ACHN (cell line): ENCODE data around the gene SERP2.
A peak's percentile ranks its signal among the peaks of the same experiment; 100 is the strongest.

ENCODE experiments used
- DNase-seq: peaks from one replicate; pipeline ENCODE4 v3.0.0-alpha.2; 2015
- in situ Hi-C: cut with HindIII; loops from 2 replicates; pipeline ENCODE4 v1.10.0; 2017; ENCODE audit warnings: low sequenced_read_pairs, low pct_ligation_motif_present, low pct_unique_long_range_greater_than_20kb

The SERP2 gene

DNA sequence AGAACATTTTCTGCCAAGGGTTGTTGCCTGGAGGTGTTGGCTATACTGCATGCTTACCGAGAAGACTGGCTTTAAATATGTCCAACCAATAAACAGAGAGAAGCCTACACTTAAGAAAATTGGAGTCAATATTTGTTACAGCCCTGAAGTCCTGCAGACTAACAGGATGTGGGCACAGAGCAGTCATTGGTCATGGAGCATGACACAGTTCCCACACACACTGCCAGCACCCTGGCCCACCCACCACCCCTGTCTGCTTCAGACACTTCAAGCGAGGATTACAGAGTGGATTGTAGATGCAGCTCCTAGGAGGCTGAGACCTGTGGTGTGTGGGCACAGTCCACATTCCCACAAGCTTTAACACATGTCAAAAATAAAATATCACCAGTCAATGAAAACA is 21.0 kb upstream of the SERP2 start:
- DNase-seq = no peak
- in situ Hi-C loops = no loop called here

DNA sequence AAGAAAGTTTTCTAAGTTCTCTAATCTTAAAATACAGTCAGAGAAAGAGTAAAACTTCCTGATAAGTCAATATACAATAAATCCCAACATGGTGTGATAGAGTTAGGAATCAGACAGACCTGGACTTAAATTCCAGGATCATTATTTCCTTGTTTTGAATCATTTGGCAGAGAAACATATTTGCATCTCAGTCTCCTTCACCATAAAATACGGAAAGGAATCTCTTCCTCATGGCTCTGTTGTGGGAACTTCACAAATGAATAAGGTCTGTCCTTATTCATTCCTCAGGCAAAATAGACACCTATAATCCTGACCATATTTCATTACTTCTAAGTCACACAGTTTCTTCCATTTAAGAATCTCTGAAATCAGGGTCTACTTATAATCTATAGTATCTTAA is 19.3 kb upstream of the SERP2 start:
- in situ Hi-C loops = no loop called here

DNA sequence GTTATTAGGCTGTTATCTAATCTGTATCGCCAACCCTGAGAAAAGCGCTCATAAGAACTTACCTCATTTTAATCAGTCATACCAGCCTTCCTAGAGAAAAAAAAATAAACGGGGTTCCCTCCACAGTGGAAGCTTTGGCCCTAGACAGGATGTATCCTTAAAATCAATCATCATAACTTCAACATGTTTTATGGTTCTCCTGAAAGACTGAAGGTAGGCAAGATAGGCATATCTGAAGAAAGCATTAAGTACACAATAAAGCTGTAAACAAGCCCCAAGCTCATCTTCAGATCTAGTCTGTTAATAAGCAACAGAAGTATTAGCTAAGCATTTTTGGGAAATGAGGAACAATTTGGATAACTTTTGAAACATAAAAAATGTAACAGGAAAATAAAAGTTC is 18.7 kb upstream of the SERP2 start:
- in situ Hi-C loops = no loop called here
- DNase-seq = no peak

More for the DNA sequence above, 19.3 kb upstream of the SERP2 start:
- no peak for DNase-seq

DNA sequence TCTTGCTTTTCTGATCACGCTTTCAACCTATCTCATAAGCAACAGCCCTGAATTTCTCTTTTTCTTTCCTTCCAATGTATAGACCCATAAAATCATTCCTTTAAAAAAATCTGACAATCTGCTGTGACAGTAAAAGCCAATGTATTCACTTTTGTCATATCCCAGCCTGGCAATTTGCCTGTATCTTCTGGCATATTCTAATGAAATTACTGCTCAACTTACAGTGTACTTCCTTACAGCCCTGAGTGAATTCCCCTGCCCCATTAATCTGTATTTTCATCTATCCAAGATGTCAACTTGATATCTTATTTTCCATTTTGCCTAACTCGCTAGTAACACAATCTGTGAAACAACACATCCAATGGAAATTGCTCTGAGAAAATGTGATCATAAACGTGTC is 18.0 kb upstream of the SERP2 start:
- in situ Hi-C loops = no loop called here
- DNase-seq = no peak

DNA sequence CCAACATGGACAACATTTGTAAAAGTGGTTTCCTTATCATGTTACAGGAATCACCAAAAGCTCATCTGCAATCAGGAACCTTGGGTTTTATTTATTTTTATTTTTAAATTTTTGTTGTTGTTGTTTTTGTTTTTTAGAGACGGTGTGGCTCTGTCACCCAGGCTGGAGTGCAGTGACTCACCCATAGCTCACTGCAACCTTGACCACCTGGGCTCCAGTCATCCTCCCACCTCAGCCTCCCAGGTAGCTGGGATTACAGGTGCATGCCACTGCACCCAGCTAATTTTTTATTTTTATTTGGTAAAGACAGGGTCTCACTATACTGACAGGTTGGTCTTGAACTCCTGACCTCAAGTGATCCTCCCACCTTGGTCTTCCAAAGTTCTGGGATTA is 13.6 kb upstream of the SERP2 start:
- no peak for DNase-seq
- in situ Hi-C loops = no loop called here

DNA sequence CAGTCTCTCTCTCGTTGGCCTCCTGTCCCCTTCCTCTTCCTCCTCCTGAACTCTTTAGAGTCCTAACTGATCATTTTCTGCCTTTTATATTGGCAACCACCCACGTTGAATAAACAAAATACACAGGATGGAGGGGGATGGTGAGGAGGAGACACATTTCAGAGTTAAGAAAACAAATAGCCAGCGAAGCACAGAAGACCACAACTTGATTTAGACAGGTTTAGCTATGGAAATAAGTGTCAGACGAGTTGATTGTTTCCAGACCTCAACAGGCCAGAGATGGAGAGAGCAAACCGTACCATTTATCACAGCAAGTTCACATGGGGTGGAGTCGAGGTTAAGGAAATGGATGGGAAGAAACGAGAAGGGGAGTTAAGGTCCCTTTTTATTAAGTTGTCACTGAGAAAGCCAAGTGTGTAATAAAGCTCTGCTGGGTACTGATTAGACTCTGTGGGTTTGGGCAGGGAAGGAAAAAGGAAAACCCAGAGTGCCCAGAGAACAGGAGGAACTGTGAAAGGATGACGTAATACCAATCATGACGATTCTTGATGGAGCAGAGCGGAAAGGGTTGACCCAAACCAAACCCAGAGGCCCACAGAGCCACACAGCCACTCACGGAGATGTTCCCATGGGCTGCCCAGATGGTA is 11.1 kb upstream of the SERP2 start:
- no peak for DNase-seq
- in situ Hi-C loops = no loop called here

DNA sequence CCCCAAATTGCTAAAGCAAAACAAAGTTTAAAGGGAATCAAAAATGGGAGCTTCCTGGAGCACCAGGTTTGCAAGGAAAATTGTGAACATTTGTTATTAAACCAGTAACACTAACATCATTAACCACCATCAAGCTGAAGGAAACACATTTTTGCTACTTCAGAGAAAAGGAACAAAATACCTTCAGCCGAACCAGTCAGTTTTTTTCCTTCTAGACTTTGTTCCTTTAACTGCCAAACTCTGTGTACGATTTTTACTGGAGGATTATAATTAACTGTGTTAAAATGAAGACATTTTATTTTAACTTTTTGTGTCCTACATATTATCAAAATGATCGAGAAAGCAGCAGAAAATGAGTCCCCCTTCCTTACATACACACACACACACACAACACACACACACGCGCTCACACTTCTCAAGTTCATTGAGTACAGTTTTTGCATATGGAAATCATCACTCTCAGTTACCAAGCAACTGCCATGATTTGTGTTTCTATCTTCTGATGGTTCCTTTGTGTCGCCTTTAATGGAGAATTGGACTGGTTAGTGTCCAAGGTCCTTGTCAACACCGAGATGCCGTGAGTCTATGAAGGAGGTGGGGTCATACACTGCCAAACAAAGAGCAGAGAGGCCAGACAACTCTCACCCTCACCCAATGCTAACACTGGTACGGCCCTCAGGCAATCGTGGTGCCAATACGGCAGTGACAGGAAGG is 9.8 kb upstream of the SERP2 start:
- in situ Hi-C loops = no loop called here
- no peak for DNase-seq

DNA sequence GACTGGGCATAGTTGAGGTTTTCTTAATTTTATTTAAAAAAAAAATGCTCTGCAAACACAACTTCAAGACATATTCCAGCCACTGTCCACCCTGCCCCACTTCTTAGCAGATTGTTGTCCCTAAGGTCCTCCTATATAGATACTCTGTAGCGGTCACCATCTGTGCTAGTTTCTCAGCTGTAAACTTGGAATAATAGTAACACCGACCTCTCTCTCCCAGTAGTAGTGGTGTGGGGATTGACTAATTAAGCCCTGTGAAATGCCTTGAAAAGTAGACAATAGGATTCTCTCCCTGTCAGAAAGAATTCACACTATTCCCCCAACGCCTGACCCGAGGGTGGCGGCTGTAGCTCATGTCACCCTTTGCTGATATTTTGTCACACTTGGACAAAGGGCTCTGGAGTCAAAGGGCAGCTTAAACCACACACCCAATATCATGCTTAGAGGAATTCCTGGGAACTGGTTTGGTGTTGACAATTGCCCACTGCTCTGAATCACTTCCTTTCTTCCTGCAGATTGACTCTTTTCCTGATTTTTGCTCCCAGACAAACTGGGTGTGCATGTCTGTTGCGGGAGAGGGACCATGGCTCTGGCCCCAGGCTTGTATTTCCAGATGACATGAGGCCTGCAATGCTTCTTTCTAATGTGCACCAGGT is 9.2 kb upstream of the SERP2 start:
- peak; percentile 2 for DNase-seq
- in situ Hi-C loops = no loop called here

DNA sequence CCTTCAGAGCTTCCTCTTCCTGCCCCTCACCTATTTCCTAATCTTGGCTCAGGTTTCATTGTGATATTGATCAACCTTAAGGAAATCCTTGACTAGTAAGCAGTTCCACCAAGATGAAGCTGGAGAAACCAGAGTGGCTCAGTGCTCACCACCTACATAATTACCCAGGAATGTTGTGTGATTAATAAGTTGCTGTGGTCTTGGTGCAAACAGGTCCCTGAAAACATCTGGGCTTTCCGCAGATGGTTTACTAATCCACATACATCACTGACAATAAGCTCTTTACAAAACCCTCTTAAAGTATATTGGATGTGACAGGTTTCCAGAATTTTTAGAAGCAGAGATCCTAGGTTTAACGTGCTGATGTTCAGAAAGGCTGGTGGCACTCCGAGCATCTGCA is 8.6 kb upstream of the SERP2 start:
- in situ Hi-C loops = no loop called here
- DNase-seq = no peak

DNA sequence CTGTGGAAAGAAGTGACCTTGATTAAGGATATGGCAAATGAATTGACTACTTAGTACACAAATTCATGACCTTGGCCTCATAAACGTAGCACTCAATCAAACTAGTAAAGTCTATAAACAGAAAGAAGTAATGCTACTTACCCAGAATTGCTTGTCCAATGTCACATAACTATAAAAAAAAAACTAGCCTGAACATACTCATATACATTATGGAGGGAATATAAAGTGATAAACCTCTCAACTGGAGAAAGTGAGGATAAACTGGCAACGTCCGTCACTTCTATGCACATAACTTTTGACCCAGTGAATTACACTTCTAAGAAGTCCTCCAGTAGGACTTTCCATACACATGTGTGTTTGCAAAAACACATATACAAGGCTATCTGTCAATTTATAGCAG is 7.7 kb upstream of the SERP2 start:
- no peak for DNase-seq
- in situ Hi-C loops = no loop called here

DNA sequence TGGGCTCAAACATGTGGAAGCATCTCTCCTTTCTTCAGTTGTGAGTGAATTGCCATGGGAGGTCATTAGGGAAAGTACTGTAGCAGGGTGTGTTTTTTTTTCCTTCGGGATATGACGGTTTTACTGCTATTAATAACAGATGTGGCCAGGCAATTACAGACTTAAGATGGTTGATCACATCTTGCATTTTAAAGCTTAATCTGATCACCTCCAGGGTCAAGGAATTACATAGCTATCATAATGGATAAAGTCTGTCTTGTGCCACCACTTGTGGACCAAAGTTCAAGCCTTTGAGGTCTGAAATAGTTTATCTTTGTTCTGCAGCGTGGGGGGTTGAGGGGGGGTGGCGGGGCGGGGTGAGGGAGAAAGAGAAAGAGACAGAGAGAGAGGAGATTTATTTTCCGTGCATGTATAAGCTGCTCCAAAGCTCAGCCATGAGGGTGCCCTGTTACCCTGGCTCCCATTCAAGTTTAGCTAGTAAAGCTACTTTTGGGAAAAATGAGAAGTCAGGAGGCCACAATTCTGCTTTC is 5.5 kb upstream of the SERP2 start:
- no peak for DNase-seq

DNA sequence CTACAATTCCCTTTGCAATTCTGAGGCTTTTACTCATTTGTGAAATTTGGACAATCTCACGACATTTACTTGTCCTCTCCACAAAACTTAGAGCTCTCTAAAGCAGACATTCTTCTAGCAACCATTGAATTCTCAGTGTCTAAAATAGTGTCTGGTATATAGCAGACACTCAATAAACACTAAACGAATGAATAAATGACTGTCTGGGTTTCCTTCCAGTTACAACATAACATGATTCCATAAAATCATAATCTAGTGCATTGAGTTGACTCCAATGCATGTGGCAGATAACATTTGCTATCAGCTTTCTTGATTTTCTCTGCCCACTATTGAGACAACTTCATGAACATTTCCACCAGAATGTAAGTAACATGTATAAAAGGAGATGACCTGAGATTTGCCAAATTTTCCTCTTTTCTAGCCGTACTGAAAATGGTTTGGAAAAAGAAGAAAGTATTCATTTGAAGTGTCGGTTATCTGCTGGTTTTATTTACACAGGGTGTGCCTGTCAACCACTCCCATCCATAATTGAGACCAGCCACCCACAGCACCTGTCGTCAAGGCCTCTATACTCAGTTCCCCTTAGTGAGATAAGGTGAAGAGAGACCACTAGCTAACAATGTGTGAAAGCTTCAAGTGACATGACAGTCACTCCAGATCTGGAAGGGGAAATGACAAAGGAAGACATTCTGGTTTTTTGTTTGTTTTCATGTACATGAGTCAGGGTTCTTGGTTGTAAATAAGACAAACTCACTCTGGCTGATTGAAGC is 4.8 kb upstream of the SERP2 start:
- DNase-seq = no peak
- in situ Hi-C loops = no loop called here

More for the DNA sequence above, 5.5 kb upstream of the SERP2 start:
- in situ Hi-C loops = no loop called here

DNA sequence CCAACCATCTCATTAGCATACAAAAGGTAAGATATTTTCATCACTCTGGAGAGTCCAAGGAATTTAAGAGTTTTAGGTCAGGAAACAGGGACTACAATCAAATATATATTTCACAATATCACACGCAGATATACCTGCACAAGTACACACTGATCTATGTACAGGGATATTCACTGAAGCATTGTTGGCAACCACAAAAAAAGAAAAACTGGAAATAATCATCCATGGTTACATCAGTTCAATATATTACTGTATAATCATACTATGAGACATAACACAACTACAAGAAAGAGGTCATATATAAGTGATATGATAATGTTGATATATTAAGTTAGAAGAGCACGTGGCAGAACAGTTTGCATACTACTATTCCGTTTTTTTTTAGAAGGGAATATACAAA is 2.2 kb upstream of the SERP2 start:
- DNase-seq = no peak
- in situ Hi-C loops = no loop called here

DNA sequence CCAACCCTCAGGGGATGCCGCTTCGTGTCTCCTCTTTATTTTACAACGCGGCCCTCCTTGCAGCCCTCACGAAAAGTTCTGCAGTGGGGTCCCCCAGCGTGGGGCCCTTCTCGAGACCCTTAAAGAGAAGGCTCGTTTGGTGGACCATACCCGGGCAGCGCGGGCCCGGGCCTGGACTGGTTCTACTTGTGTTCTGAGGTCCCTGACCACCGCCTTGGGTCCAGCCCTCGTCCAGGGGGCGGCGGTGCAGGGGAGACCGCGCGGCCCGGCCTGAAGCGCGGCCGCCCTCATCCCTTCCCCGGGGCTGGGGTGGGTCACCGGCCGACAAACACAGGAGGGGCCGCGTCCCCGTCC is 400 bp upstream of the SERP2 start:
- in situ Hi-C loops = no loop called here
- DNase-seq = no peak

DNA sequence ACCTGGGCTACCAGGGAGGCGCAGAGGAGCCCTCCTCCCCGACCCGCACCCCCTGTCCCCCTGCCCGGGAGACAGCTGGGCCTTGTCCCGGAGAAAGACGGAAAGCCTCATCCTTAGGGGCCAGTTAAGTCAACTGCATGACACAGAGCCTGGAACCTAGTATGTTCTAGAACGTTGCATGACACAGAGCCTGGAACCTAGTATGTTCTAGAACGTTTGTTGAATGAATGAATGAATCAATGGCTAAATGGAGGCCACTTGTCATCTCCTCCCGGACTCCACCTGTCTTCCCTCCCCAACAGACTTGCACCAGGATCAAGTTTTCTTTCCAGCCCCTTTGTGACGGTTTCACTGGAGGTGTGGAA is 706 bp downstream of the SERP2 start:
- in situ Hi-C loops = no loop called here
- no peak for DNase-seq

DNA sequence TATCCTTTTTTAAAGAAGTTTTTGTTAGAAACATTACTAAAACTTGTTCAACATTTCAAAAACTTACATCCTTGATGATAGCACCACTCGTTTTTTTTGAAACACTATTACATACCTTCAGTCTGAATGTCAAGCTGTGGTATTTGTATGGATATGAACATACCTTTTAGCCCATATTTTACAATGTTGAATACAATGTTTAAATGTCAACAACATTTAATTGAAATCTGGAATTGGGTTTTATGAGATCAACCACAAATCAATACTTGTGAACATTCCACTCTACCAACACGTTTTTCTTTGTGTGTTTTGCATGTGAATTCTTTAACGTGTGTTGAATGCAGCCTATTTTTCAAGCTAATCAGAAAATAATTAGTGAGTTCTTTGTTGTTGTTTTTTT is 4.7 kb downstream of the SERP2 start:
- in situ Hi-C loops = no loop called here
- no peak for DNase-seq

DNA sequence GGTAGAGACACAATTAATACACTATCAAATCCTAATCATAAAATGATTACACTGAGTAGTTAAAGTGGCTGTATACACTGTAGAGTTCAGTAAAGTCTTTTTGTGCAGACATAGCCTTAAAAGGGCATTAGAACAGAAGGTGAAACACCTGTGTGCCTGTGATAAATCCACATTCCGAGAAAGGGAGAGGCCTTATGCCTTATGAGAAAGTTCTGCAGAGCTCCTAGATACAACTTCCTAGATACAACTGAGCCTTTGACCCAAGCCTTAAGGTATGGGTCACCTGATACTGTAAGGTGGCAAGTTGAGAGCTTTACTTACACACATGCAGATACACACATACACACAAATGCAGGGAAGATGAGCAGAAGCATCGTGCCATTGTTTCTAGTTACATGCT is 6.3 kb downstream of the SERP2 start:
- in situ Hi-C loops = no loop called here

DNA sequence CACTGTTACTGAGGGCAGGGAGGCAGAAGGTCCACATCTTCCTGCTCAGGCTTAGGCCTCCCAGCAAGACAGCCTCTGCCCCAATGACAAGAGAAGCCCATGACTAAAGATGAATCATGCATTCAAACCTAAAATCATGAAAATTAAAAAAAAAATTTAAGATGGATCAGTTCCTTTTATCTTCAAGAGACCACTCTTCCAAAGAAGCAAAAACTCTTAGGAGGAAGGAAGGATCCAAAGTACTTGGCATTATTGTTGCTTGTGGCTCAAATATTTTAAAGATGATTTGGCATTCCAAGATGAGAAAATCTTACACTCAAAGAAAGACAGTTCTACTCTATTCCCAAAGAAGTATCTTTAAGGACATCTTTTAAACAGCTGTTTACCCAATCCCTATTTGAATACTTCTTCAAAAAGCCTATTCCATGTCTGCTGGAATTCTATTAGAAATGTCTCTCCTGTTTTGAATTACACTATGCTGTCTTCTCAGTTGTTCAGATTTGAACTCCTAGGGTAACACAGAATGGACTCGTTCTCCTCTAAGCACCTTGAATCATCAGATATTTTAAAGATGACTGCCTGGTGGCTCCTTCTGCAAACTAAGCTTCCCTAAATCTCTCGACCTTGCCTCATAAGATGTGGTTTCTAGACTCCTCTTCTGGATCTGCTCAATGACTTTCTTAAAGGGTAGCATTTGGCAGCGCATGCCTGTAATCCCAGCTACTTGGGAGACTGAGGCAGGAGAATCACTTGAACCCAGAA is 7.0 kb downstream of the SERP2 start:
- in situ Hi-C loops = no loop called here
- no peak for DNase-seq

More for the DNA sequence above, 6.3 kb downstream of the SERP2 start:
- no peak for DNase-seq
